ENCODE measurements around the gene MTCL1.

The MTCL1 gene

DNA sequence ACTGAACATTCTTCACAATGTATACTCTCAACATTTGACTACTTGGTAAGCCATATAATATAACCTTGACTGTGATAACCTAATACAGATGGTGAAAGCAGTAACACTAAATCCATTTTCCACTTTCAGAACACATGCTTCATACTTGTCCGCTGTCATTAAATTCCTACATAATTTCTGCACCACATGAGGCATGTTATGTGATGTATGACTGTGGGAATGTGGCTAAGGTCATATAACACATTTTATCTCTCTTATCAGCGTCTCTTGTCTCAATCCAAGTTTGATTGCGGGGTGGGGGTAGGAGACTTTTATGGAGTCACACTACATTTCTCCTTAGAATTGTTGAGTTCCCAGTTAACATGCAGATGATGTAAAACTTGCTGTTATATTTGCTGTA is 110.9 kb downstream of the MTCL1 start:
- DNase-seq: no peak

DNA sequence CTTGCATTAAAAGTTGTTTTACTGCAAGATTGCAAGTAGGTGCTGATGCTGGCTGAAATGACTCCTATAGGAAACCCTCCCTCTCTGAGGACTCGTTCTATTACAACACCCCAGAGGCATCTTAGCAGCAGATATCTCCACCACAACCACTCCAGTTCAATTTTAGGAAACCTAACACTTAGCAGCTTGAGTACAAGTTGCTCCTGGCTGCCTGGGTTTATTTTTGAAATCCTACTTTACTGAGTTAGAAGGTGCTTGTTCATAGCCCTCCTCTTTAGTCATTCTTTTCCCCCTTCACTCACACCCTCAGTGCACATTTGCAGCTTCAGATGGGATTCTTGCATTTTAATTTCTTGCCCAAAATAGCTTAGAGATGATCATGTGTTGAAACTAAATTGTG is 111.5 kb downstream of the MTCL1 start:
- no peak for DNase-seq

DNA sequence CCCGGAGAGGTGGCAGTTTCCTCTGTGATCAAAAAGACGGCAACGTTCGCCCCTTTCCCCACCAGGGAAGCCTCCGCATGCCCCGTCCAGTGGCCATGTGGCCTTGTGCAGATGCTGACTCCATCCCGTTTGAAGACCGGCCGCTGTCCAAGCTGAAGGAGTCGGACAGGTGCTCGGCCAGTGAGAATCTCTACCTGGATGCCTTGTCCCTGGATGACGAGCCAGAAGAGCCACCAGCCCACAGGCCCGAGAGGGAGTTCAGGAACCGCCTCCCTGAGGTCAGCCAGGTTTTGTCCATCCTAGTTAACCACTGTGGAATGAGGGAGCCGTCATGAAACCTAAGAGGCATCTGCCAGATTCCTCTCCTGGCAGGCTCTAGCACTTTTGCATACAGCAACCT is 113.6 kb downstream of the MTCL1 start:
- DNase-seq: no peak

DNA sequence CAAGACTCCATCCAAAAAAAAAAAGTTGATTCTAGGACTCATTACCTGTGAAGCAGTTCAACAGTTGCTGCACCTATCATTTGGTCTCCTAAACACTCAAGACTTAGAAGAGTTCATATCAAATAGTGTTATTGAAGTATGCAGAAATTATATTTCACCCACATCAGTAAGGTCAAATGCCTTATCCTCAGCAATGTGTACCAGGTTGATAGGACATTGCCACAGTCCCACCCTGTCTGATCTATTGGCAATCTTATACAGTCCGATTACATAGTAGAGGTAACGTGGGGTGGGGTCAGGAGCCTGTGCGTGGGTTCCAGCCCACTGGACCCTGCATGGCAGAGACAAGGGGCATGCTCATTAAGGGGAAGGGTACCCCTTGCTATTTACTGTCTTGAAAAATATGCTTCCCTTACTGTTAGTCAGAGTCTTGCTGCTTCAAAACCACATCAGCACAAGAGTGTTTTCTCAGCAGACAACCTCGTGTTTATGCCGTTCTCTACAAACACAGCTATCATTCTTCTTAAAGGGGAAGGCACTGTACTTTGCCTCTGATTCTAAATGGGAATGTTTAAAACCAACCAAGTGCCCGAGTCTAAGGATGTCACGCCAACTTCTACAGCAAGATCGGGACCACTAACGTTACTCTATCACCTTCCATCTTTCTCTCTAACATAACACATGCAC is 115.2 kb downstream of the MTCL1 start:
- DNase-seq: no peak

DNA sequence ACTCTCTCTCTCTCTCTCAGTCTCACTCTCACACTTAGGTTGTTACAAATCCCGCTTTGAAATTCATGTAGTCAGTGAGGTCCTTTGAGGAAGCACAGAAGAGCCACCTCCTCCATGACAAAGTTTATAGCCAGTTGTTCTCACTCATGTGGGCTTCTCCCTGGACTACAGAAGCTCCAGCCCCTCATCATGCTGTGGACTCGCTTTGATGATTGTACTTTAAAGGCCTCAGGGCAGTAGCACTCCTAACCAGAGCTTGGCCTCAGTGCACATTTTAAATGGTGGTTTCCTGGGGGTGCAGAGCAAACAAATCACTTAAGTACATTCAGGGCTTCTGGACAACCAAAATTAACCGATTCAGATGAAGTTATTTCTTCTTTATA is 115.7 kb downstream of the MTCL1 start:
- no peak for DNase-seq

DNA sequence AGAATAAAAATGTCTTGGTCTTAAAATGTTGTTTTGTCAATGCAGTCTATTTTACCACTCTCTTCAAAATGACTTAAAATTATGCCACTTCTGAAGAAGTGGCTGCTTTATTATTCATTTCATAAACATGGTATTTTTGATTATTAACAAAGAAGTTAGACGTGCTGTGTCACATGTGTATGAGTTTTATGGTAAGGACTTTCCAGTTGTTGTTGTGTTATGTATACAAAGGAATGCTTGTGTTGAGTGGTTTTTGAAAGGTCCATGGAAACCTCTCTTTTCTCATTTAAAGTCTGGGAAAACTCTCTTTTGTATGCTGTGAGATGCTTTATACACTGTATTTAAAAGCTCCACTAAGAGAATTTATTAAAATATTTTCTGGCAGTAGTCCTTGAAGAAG is 116.2 kb downstream of the MTCL1 start:
- DNase-seq: no peak

DNA sequence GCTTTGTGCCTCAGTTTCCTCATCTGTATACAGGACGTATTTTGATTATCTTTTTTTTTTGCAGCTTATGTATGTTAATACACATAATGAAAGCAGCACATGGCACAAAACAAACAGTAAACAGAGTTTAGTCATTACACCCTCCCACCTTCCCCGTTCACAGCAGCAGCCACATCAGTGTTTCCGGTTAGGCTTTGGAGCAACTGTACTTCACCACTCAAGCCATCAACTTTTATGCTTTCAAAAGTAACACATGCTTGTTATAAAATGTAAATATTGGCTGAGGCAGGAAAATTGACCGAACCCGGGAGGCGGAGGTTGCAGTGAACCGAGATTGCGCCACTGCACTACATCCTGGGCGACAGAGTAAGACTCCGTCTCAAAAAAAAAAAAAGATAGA is 117.3 kb downstream of the MTCL1 start:
- no peak for DNase-seq

DNA sequence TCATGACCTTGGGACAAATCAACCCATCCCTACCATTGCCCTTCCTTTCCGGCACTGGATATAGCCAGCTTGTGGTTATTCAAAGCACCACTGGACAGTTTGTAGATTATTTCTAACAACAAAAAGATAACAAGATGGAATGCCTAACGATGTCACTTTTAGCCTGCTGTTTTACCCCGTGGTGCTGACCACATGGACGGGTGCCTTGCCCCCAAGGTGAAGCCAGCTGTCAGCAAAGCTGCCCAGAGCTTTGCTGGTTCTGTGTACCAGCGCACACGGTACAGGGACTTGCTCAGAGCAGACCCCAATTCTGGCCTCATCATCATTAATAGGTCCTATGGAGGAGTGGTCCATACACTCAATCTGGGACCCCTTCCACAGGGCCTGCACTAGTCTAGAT is 118.2 kb downstream of the MTCL1 start:
- no peak for DNase-seq

DNA sequence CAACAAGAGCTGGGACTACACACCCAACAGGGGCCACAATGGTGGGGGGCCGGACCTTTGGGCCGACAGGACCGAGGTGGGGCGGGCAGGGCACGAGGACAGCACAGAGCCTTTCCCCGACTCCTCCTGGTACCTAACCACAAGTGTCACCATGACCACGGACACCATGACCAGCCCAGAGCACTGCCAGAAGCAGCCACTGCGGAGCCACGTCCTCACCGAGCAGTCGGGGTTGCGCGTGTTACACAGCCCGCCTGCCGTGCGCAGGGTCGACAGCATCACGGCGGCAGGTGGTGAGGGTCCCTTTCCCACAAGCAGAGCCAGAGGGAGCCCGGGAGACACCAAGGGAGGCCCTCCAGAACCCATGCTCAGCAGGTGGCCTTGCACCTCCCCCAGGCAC is 119.5 kb downstream of the MTCL1 start:
- DNase-seq: no peak

DNA sequence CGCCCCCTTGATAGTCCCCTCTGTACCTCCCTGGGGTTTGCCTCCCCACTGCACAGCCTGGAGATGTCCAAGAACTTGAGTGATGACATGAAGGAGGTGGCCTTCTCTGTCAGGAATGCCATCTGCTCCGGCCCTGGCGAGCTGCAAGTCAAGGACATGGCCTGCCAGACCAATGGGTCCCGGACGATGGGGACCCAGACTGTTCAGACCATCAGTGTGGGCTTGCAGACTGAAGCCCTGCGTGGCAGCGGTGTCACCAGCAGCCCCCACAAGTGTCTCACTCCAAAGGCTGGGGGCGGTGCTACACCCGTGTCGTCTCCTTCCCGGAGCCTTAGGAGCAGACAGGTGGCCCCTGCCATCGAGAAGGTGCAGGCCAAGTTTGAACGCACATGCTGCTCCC is 119.9 kb downstream of the MTCL1 start:
- DNase-seq: no peak

DNA sequence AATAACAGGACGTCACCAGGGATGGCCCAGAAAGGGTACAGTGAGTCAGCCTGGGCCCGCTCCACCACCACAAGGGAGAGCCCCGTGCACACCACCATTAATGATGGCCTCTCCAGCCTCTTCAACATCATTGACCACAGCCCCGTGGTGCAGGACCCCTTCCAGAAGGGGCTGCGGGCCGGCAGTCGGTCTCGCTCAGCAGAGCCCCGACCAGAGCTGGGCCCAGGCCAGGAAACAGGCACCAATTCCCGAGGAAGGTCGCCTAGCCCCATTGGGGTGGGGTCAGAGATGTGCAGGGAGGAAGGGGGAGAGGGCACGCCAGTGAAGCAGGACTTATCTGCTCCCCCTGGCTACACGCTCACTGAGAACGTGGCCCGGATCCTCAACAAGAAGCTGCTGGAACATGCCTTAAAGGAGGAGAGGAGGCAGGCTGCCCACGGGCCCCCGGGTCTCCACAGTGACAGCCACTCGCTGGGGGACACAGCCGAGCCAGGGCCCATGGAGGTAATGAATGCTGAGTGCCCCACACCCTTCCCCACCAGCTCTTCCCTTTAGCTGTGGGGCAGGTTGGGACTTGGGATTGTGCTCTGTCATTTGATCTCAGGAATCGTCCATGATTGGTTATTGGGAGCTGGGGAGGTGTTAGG is 120.5 kb downstream of the MTCL1 start:
- no peak for DNase-seq

DNA sequence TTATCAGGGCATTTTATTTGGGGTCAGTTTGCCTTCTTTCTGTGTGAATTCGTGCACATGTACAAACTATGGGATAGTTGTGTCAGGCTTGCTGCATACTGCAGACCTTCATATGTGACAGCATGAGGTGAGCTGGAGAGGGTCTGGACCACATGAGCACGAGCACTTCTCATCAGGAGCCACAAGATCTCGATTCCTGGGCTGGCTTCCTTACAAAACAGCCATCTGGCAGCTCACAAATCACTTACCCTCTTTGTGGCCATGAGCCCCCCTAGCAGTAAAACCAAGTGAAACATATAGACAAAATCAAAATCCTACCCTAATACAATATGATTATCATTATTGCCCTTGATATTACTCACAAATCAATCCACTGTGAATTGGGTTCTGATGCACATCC is 121.2 kb downstream of the MTCL1 start:
- no peak for DNase-seq

DNA sequence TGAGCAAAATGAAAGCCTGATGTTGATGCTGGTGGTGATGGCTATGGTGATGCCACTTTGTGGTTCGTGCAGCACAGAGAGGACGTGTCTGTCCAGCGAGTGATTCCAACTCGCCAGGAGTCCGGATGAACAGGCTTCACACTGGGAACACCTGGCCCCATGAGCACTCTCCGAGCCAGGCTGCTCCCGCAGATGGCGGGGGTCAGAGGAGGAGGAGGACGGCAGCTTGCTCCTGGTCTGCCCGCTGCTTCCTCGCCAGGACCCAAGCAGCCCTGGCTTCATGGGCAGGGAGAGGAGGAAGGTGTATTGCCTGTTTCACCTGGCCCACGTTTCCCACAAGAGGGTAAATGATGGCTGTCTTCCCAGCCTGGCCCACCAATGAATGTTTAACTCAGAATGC is 121.6 kb downstream of the MTCL1 start:
- DNase-seq: no peak

DNA sequence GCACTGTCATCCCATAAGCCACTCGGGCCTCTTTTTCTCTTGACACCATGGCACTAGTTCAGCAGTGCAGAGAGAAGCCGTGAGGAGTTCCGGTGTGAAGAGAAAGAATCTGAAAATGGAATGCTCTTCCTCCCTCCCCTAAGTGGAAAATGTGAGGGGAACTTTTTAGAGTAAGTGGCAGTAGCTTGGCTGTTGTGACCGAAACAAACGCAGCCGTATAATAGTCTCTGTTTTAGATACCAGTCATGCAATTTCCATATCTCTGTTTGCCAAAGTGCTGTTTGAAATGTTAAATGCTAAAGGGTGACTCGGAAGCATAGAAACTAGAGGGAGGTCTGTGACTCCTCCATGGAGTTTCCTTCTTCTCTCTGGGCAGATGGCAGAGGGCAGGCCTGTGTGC is 122.9 kb downstream of the MTCL1 start:
- DNase-seq: no peak

DNA sequence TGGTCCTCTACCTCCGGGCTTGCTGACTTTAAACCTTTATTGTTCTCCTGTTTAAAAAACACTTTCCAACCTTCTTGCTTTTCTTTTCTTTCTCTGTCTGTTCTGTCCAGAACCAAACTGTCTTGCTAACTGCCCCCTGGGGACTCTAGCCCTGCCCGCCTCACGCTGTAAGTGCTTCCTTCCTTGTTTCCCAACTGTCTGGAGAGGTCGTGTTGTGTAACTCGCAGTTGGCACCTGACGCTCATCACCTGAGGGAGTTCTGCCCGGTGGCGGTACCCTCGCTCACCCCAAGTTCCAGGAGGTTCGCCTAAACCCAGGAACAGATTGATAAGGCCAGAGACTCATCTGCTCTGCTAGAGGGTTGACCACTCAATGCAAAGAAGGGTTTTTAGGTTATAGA is 123.4 kb downstream of the MTCL1 start:
- DNase-seq: no peak

DNA sequence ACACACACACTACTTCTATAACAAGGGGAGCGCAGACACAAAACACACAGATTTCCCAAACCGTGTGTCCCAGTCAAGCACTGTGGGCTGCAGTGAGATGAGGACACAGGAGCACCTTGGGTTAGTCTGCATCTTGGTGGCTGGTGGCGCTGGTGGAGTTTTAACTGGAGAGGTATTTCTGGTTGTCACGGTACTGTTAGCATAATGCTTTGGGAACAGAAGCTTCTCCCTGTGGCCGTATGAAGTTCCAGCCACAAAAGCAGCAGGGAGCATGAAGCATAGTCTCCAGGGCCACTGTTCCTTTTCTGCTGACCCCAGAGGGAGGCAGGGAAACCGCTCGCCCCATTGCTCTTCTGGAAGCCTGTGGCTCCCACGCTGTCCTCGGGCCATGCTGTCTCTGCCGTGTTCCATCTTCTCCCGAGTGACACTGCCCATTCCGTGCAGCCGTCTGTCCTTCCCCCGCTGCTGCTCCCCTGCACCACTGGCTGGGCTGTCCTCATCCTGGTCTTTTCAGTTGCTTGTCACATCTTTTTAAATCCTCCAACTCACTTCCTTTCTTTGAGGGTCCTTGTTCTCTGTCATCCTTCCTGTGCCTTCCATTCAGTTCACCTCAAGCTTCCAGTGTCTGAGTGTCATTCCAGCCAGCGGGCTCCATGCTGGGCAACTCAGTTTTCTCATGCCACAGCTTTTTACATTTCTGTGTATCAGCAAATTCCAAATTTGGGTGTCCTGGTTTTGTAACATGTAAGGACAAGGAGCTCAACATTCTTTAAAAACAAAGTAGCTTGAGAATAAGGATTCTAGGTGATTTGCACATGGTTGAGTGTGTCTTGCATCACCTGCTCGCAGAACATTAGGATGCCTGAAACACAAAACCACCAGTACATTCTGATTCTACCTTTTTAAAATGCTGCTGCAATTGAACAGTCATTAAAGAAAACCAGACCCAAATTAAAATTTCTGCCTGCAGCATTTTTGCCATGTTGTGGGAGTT is 125.0 kb downstream of the MTCL1 start:
- no peak for DNase-seq

DNA sequence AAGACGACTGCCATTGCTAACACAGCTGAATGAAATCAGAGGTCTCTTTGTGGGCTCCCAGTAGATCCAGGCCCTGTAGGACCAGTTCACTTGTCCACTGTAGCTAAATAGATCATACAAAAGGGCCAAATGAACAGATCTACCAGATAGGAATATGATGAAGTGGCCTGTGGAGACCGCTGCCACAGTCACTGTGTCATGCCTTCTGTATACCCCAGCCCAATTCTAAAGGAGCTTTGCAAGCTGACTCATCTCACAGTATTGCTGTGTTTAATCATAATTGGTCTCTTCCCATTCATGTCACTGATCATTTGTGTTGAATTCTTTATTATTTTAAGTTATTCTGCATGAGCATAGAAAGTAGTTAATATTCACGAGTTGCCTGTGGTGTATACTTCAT is 125.8 kb downstream of the MTCL1 start:
- no peak for DNase-seq

DNA sequence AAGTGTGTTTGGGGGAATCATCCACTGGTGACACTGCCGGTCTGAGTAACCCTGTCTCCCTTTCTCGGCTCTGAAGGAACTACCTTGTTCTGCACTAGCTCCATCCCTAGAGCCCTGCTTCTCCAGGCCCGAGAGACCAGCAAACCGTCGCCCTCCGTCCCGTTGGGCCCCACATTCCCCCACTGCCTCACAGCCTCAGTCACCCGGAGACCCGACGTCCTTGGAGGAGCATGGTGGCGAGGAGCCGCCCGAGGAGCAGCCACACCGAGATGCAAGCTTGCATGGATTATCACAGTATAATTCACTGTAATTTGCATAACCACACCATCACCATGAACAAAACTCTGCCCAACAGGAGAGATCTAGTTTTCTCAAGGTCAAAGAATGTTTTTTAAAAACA is 126.2 kb downstream of the MTCL1 start:
- DNase-seq: no peak

DNA sequence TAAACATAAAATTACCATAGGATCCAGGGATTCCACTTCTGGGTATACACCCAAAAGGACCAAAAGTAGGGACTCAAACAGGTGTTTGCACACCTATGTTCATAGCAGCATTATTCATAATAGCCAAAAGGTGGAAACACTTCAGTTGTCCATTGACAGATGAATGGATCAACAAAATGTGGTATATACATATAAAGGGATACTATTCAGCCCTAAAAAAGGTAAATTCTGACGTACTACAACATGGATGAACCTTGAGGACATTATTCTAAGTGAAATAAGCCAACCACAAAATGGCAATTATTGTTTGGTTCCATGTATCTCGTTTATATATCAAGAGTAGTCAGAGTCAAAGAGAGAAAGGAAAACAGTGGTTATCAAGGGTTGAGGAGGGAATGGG is 128.1 kb downstream of the MTCL1 start:
- no peak for DNase-seq

DNA sequence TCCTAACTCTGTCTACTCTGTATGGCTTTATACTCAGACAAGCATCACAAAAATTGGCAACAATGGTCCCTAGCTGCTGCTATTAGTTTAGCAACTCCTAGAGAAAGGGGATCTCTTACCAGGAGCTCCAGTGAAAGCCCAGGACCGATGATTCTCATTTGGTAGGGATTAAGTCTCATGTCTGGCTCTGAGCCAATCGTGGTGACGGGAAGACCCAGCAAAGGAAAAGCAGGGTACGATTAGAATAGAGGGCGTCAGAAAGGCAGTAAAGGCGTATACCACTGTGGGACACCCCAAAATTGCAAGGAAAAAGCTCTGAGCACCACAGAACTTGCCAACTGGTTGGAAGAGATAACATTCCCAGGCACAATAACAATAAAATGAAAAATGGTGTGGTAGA is 129.5 kb downstream of the MTCL1 start:
- DNase-seq: no peak

DNA sequence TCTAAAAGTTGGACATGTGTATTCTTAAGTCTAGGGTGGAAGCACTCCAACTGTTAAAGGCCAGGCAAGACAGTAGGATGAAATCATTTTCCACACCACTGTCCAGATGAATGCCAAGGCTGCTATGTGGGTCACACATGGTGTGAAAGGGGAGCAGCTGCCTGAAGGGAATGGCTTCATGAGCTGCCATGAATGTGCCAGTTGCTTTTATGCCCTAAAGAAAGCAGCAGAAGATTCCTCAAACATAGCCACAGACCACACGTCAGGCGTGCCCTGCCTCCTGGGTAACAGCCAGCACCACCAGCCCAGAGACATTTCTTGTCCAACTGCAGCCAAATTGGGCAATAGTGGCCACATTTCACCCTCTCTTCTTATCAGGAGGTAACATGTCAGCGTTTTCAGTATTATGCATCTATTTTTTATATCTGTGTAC is 130.2 kb downstream of the MTCL1 start:
- DNase-seq: no peak

DNA sequence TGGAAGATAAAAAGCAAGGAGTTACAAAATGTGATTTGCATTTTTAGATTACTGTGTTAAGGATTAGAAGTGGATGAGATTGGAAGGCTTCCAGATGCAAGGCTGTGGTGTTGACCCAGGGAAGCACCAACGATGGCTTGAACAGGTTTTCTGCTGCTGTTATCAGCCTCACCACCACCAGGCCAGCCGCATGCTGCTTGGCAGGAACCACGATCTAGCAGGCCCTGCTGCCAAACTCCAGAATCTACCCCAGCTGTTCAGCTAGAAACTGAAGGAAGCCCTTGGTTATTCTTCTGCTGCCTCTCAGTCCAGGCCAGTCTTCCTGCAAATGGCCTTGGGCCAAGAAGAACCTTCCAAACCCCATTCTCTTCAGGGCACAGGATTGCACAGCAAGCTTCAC is 133.9 kb downstream of the MTCL1 start:
- DNase-seq: no peak

DNA sequence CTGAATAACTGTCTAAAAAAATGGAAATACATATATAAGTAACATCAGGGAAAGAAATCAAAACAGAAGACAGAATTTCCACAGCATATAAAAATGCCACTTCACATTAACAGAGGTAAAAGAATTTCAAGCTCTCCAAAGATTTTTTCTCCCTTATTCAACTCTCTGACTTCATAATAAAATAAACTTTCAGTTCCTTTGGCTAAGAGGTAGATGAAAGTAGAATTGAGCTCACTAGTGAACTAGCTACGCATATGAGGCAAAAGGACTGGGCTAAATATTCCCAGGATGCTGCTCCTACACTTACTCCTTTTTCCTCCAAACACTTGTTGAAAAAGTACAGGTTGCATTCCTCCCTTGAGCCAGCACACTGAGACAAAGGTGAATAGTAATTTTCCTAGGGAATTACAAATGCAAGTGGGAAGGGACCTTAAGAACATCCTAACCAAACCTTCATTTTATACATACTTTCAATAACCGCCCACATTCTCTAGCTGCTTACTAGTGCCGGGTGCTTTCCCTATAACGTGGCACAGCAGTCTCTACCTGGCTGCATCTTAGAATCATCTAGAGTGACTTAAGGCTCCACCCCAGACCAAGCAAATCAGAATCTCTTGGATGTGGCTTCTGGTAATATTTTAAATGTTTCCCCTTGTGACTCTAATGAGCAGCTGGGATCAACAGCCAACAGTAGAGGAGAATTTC is 136.6 kb downstream of the MTCL1 start:
- no peak for DNase-seq
